Activated T-cell treated with anti-CD3 and anti-CD28 coated beads, Interleukin-2, amount 50 U/mL, for 1 hour (primary cell): ENCODE results near the gene KLHL2.
"Not testable (repeated sequence)": the region's sequence is repeated elsewhere in the genome, so short reads cannot be mapped to it uniquely, and the experiment has no call there.

Experiments used
- DNase-seq: peaks from one replicate; pipeline ENCODE4 v3.0.0-alpha.2; 2020

The KLHL2 gene

GRCh38 chr4:165236852-165237251 lies 29.5 kb downstream of the KLHL2 start:
- DNase-seq: not testable (repeated sequence)

DNA sequence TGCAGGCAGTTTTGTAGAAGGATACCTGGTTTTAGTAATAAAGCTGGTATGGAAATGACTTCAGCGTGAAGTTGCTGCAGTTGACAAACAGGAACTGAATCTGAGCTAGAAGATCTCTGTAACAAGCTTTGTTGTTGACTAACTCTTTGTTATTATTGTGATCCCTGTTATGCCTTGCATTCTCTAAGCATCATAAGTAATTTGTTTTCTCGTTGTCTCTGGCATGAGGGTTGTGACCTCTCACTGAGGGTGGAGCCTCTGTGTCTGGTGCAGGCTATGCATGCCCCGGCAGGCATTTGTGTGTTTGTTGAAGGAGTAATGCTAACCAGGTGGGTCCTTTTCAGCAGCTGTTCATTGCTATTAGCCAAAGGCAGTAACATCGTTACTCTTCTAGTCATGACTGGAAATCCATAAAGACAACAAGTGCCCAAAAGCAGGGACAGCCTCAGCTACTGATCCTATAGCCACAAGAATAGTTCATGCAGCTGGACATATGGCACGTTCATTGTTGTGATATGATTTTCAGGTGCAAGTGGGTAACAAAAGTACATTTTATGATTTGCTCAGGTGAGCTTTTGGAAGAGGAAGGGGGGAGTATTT lies 30.8 kb downstream of the KLHL2 start:
- DNase-seq: not testable (repeated sequence)

DNA sequence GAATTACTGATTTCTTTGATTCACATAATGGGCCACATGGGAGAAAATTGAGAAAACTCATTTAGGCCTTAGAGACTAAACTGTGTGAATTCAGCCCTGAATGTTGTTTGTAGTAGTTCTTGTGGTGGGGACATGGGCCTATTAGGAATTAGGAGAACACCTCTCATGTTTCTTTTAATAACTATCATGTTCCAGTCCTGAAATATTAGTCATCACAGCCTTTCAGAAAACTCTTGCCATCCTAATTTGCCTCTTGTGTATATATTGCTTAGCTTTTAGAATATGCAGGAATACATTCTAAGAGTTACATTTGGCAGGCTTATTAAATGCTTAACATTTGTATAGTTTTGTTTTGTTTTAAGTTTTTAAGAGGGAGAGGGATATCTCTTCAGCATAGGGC lies 33.4 kb downstream of the KLHL2 start:
- DNase-seq: not testable (repeated sequence)

- DNase-seq: not testable (repeated sequence)
These were observed 36.8 kb downstream of the KLHL2 start for GRCh38 chr4:165244148-165244547.

DNA sequence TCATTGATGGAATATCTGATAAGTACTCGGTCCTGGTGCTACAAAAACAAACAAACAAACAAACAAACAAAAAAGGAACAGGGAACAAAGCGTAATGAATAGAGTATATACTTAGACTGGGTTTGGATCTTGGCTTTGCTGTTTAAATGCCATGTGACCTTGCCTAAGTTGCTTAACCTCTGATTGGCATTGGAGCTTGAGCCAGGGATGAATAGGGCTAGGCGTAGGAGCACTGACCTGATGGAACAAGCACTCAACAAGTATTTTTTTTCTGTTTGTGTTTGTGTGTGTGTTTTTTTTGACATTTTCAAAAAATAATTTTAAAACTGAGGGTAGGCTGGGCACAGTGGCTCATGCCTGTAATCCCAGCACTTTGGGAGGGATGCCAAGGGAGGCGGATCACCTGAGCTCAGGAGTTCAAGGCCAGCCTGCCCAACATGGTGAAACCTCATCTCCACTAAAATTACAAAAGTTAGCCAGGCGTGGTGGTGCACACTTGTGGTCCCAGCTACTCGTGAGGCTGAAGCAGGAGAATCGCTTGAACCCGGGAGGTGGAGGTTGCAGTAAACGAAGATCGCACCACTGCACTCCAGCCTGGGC lies 37.3 kb downstream of the KLHL2 start:
- not testable (repeated sequence) for DNase-seq

GRCh38 chr4:165248102-165248501 lies 40.7 kb downstream of the KLHL2 start:
- DNase-seq: no peak

GRCh38 chr4:165248904-165249303 lies 41.5 kb downstream of the KLHL2 start:
- not testable (repeated sequence) for DNase-seq

DNA sequence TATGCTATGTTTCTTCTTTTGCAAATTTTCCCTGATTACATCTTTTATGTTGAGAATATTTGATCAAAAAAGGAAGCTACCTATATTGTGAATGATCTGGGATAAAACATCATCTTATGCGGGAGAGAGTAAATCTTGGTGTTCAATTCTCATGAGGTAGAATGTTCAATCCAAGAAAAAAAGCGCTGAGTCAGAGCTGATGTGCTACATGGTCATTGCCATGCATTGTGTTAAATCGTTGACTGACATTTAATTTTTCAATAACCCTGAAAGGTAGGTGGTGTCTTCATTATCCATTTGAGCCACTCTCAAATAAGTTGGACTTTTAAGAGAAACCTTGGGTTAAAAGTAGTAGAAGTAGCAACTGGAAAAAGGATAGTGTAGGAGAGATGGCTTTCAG lies 47.4 kb downstream of the KLHL2 start:
- DNase-seq: not testable (repeated sequence)

GRCh38 chr4:165255439-165255838 lies 48.1 kb downstream of the KLHL2 start:
- peak; percentile 44 for DNase-seq

- not testable (repeated sequence) for DNase-seq
These were observed 48.8 kb downstream of the KLHL2 start for GRCh38 chr4:165256074-165256659.

DNA sequence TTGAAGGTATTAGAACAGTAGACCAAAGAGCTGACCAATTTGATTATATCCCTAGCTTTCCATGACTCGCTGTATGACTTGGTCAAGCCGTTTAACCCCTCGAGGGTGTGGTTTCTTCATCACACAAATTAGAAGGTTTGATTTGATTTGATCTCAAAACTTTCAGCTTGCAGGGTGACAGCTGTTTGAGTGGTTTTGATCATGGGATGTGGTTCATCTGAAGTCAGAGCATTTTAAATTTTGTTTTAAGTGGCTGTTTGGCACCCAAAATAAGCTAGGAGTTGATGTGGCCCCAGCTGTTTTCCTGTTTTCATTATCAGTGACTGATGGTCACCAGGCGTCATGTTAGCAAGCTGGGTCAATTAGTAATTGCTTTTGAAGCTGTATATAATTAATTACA lies 52.4 kb downstream of the KLHL2 start:
- not testable (repeated sequence) for DNase-seq

DNA sequence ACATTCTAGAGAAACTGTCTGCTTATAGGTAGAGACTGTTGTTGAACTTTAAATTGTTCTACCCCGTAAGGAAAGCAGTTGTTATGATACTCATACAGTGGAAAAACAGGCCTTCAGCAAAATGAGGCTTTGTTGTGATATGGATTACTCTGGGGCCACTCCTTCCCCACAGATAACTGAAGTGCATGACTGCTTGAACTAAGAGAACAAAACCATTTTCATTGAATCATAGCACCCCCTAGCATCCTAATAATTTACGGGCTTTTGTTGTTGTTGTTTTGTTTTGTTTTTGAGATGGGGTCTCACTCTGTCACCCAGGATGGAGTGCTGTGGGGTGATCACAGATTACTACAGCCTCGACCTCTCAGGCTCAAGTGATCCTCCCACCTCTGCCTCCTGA lies 54.9 kb downstream of the KLHL2 start:
- not testable (repeated sequence) for DNase-seq

- not testable (repeated sequence) for DNase-seq
These were observed 56.1 kb downstream of the KLHL2 start for GRCh38 chr4:165263466-165263865.

DNA sequence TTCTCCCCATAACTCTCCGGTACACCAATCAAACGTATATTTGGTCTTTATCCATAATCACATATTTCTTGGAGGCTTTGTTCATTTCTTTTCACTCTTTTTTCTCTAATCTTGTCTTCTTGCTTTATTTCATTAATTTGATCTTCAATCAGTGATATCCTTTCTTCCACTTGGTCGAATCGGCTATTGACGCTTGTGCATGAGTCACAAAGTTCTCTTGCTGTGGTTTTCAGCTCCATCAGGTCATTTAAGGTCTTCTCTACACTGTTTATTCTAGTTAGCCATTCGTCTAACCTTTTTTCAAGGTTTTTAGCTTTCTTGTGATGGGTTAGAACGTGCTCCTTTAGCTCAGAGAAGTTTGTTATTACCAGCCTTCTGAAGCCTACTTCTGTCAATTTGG lies 62.6 kb downstream of the KLHL2 start:
- not testable (repeated sequence) for DNase-seq

DNA sequence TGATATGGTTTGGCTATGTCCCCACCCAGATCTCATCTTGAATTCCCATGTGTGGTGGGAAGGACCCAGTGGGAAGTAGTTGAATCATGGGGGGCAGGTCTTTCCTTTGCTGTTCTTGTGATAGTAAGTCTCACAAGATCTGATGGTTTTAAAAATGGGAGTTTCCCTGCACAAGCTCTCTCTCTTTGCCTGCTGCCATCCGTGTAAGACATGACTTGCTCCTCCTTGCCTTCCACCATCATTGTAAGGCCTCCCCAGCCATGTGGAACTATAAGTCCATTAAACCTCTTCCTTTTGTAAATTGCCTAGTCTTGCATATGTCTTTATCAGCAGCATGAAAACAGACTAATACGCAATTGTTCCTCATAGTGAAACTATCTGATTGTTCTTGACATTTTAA lies 66.1 kb downstream of the KLHL2 start:
- not testable (repeated sequence) for DNase-seq

GRCh38 chr4:165275357-165275756 lies 68.0 kb downstream of the KLHL2 start:
- DNase-seq: not testable (repeated sequence)

DNA sequence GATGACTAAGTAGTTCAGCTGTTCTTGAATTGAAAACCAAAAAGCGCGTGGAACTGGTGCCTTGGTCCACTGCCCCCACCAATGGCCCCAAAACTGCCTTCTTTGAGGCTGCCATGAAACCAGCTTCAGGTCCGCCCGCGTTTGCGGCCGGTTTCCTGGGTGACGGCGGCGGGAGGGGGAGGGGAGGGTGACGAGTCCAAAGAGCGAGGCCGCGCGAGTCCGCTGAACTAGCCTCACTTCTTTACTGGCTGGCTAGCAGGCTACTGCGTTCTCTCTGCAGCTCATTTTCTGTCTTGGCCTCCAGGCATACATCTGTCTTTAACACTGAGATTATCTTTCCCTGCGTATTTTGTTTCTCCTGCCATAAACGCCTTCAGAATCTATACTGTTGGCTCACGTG lies 72.2 kb downstream of the KLHL2 start:
- DNase-seq: not testable (repeated sequence)

- DNase-seq: not testable (repeated sequence)
These were observed 77.3 kb downstream of the KLHL2 start for GRCh38 chr4:165284697-165285096.

DNA sequence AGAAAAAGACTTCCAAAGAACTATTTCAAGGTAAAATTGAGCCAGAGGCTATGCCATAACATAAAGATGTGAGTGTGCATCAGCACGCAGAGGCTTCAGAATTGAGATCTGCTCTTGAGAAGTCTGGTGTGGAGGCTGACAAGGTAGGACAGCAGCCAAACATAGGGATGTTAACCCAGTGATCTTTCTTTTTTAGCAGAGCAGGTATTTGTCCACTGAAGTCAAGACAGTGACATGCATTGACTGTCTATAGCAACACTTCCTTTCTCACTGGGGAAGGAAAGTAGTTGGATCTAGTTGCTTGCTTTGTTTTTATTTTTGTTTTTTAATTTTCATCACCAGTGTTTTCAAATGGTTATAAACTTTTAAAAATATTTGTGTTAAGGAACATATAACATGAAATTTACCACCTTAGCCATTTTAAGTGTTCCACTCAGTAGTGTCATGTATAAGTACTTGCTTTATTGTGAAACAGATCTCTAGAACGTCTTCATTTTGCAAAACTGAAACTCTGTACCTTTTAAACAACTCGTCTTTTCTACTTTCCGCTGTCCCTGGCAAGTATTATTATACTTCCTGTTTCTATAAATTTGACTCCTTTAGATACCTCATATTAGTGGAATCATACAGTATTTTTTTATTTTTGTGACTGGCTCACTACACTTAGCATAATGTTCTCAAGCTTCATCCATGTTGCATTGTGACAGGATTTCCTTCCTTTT lies 79.4 kb downstream of the KLHL2 start:
- not testable (repeated sequence) for DNase-seq

DNA sequence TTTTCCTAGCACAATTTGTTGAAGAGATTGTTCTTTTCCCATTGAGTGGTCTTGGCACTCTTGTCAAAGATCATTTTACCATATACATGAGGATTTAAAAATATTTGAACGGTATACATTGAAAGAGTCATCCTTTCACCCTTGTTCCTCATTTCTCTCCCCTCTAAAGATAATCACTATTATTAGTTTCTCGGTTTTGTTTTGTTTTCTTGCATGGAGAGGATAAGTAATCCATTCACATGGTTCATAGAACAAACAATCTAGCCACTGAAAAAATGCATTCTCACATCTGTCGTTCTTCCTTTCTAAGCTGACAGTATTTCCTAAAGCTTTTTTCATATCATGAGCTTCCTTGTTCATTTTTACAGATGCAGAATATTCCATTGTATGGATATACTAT lies 80.9 kb downstream of the KLHL2 start:
- DNase-seq: no peak

- no peak for DNase-seq
These were observed 81.5 kb downstream of the KLHL2 start for GRCh38 chr4:165288639-165289422.

DNA sequence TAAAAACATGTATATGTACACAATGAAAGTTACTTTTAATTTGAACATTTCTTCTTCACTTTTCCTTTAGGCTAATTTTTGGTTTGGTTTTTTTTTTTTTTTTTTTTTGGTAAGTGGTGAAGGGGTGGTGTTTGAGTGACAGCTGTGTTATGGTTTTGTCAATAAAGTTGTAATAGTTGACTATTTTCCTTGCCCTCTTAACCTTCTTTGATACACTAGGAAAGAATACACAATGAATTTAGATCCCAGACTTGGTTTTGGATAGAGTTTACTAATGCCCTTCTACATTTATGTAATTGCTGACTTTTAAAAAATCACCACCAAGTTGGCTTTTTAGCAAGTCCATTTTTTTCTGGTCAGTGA lies 82.0 kb downstream of the KLHL2 start:
- no peak for DNase-seq

DNA sequence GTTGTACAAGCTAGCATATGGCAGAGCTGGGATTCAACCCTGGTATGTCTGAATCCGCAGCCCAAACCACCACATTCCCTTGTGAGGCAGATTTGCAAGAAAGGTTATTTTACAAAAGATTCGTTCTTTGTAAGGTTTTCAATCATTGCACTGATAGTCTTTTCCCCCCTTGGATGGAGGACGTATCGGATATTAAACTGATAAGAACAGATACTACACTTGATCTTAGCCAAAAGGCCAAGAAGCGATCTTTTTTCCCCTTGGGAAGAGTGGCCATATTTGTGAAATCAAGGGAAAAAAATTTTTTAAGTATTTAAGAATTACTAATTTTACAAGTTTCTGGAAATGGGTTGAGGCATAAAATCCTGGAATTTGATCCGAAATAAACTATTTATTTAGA lies 85.7 kb downstream of the KLHL2 start:
- no peak for DNase-seq
